Spleen (tissue), 7 donors: ENCODE measurements around the gene HOXD10.

ENCODE experiments used
- CTCF ChIP-seq, 11 experiments: fragments of 200-600 bp in 7 of 11; fragments of 450-650 bp in 4 of 11; sonication (generic) in 4 of 11; IDR thresholded peaks in 8 of 11; conservative IDR thresholded peaks in 3 of 11; 1 replicate in 7 of 11; 2 replicates in 4 of 11; pipeline versions ENCODE4 v1.4.0 to v1.8.0; 2016 to 2021; ENCODE audit warnings: antibody characterized with exemption in 11 of 11, inconsistent platforms in 4 of 11, mild to moderate bottlenecking in 1 of 11
- POLR2A ChIP-seq, 3 donors: fragments of 450-650 bp; IDR thresholded peaks; one replicate each; pipeline ENCODE4 v1.5.1; 2017; ENCODE audit warnings: antibody characterized with exemption in 3 of 3, mild to moderate bottlenecking in 1 of 3
- POLR2AphosphoS5 ChIP-seq, 3 donors: sonication (generic); formaldehyde crosslinking; IDR thresholded peaks; one replicate each; pipeline ENCODE4 v1.5.1; 2017; ENCODE audit warnings: antibody characterized with exemption in 3 of 3
- donor health status: DM: no; HTN: no; CAD: no; lungs with moderate emphysema.
- donor health status: DM: no; HTN: no; CAD: no.
- donor health status: DM: no; HTN: no; CAD: no.

- TF ChIP-seq CTCF (IDR thresholded peaks at IDR 0.05 in 8 of 11, conservative IDR thresholded peaks at IDR 0.05 in 3 of 11), result no peak
- TF ChIP-seq POLR2A (IDR thresholded peaks at IDR 0.05), result no peak
- no peak for TF ChIP-seq POLR2AphosphoS5 (IDR thresholded peaks at IDR 0.05)
Measured at GRCh38 chr2:176083796-176084261, 32.7 kb upstream of the HOXD10 start, which contains the start of gene EVX2.
